ENCODE data around the gene FBXW9. TPM values are rescaled to one million over a fixed set of nuclear protein-coding genes. Genes with fewer than 3 reads are reported as not detected.
A peak's percentile ranks its signal among the peaks of the same experiment; 100 is the strongest.

Gene FBXW9
- polyA plus RNA-seq, 3 donors, result 12.2 to 17.0 (median 15.1) TPM

DNA sequence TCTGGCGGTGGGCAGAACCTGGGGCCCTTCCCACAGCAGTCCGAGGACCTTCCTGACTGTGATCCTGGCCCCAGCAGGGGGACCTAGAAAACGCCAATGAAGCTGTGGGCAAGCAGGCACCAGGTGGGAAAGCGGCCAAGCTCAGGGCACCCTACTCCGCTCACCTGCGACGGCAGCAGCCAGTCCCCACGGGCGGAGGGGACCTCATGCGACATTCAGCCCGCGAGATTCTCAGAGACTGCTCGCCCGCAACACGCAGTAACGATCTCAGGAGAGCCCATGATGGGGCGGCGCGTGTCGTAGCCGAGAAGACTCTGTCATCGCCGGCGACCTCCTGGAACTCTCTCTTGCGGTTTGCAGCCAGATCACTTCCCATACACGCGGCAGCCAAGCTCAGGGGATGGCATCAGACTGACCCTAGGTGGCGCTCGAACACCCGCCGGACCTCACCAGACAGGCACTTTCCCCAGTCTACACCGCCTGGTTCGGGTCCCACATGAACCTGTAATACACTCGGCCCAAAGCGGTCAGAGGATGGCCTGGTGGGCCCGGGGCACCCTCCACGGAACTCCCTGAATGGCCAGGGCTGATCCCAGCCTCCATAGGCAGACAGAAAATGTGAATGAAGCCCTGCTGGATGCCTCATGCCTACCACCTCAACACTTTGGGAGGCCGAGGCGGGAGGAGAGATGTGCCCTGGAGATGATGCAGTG, 56.4 kb downstream of the FBXW9 start:
- DNase-seq (ENCODE audit: extremely low read depth in 1 of 11, low read depth in 9 of 11, low spot score in 4 of 11), result peak; percentile 35 to 72 (median 61)

Other genes starting within 250 kb of the FBXW9 start
- gene ZNF709, start 211.8 kb downstream of the FBXW9 start, polyA plus RNA-seq (ENCODE audit: insufficient read length in 3 of 3), result 10 to 100 TPM in 1 of 3 donors, 1 to 10 TPM in 2; 7.0 to 11.6 (median 8.3) TPM
- gene ZNF564, start 145.1 kb downstream of the FBXW9 start, polyA plus RNA-seq (ENCODE audit: insufficient read length in 3 of 3), result 10 to 100 TPM; 12.2 to 13.0 (median 12.5) TPM
- 1 to 10 TPM; 4.3 to 5.0 (median 4.4) TPM for gene ZNF490, start 85.8 kb downstream of the FBXW9 start, polyA plus RNA-seq (ENCODE audit: insufficient read length in 3 of 3)
- gene ZNF791, start 85.7 kb downstream of the FBXW9 start, polyA plus RNA-seq (ENCODE audit: insufficient read length in 3 of 3), result 10 to 100 TPM; 20.0 to 26.8 (median 26.7) TPM
- gene MAN2B1, start 29.9 kb downstream of the FBXW9 start, polyA plus RNA-seq (ENCODE audit: insufficient read length in 3 of 3), result 10 to 100 TPM; 28.6 to 38.1 (median 31.5) TPM
- gene WDR83, start 29.8 kb downstream of the FBXW9 start, polyA plus RNA-seq (ENCODE audit: insufficient read length in 3 of 3), result 10 to 100 TPM; 13.7 to 26.0 (median 17.8) TPM
- gene DHPS, start 14.8 kb downstream of the FBXW9 start, polyA plus RNA-seq (ENCODE audit: insufficient read length in 3 of 3), result 100 to 1,000 TPM in 1 of 3 donors, 10 to 100 TPM in 2; 68.5 to 103 (median 83.0) TPM
- gene GNG14, start 8.6 kb downstream of the FBXW9 start, polyA plus RNA-seq (ENCODE audit: insufficient read length in 3 of 3), result under 1 TPM in 2 of 3 donors, not detected in 1; 0.45 to 0.55 TPM
- gene TNPO2, start 27.3 kb upstream of the FBXW9 start, polyA plus RNA-seq (ENCODE audit: insufficient read length in 3 of 3), result 10 to 100 TPM; 66.7 to 81.9 (median 79.3) TPM
- 100 to 1,000 TPM; 150 to 204 (median 184) TPM for gene TRIR, start 38.1 kb upstream of the FBXW9 start, polyA plus RNA-seq (ENCODE audit: insufficient read length in 3 of 3)
- 10 to 100 TPM; 76.6 to 94.6 (median 82.7) TPM for gene GET3, start 40.9 kb upstream of the FBXW9 start, polyA plus RNA-seq (ENCODE audit: insufficient read length in 3 of 3)
- under 1 TPM; 0.08 to 0.13 (median 0.09) TPM for gene BEST2, start 55.2 kb upstream of the FBXW9 start, polyA plus RNA-seq (ENCODE audit: insufficient read length in 3 of 3)
- gene HOOK2, start 78.9 kb upstream of the FBXW9 start, polyA plus RNA-seq (ENCODE audit: insufficient read length in 3 of 3), result 10 to 100 TPM; 43.8 to 89.3 (median 56.4) TPM
- 10 to 100 TPM; 32.8 to 50.1 (median 44.2) TPM for gene JUNB, start 94.9 kb upstream of the FBXW9 start, polyA plus RNA-seq (ENCODE audit: insufficient read length in 3 of 3)
- 100 to 1,000 TPM; 283 to 360 (median 327) TPM for gene PRDX2, start 105.2 kb upstream of the FBXW9 start, polyA plus RNA-seq (ENCODE audit: insufficient read length in 3 of 3)
- 1 to 10 TPM; 4.7 to 9.0 (median 6.7) TPM for gene THSD8, start 105.4 kb upstream of the FBXW9 start, polyA plus RNA-seq (ENCODE audit: insufficient read length in 3 of 3)
- 10 to 100 TPM; 29.4 to 44.1 (median 34.0) TPM for gene RNASEH2A, start 110.0 kb upstream of the FBXW9 start, polyA plus RNA-seq (ENCODE audit: insufficient read length in 3 of 3)
- gene RTBDN, start 137.9 kb upstream of the FBXW9 start, polyA plus RNA-seq (ENCODE audit: insufficient read length in 3 of 3), result under 1 TPM in 1 of 3 donors, not detected in 2; 0.14 TPM
- 1 to 10 TPM; 1.0 to 1.3 (median 1.1) TPM for gene MAST1, start 141.9 kb upstream of the FBXW9 start, polyA plus RNA-seq (ENCODE audit: insufficient read length in 3 of 3)
- gene DNASE2, start 184.8 kb upstream of the FBXW9 start, polyA plus RNA-seq (ENCODE audit: insufficient read length in 3 of 3), result 10 to 100 TPM; 10.2 to 12.6 (median 11.7) TPM
- under 1 TPM; 0.27 to 0.59 (median 0.32) TPM for gene KLF1, start 190.6 kb upstream of the FBXW9 start, polyA plus RNA-seq (ENCODE audit: insufficient read length in 3 of 3)
- 10 to 100 TPM; 31.9 to 38.3 (median 33.4) TPM for gene GCDH, start 194.5 kb upstream of the FBXW9 start, polyA plus RNA-seq (ENCODE audit: insufficient read length in 3 of 3)
- 1 to 10 TPM; 3.0 to 4.5 (median 3.1) TPM for gene SYCE2, start 222.7 kb upstream of the FBXW9 start, polyA plus RNA-seq (ENCODE audit: insufficient read length in 3 of 3)
- gene FARSA, start 237.1 kb upstream of the FBXW9 start, polyA plus RNA-seq (ENCODE audit: insufficient read length in 3 of 3), result 10 to 100 TPM; 41.2 to 58.6 (median 52.8) TPM
- 100 to 1,000 TPM; 842 to 975 (median 894) TPM for gene CALR, start 242.0 kb upstream of the FBXW9 start, polyA plus RNA-seq (ENCODE audit: insufficient read length in 3 of 3)
- gene RAD23A, start 249.2 kb upstream of the FBXW9 start, polyA plus RNA-seq (ENCODE audit: insufficient read length in 3 of 3), result 10 to 100 TPM; 63.4 to 87.5 (median 85.0) TPM